BJ (cell line): ENCODE measurements around the gene ATAT1. TPM values are rescaled to one million over a fixed set of nuclear protein-coding genes. Genes with fewer than 3 reads are reported as not detected.

Source experiments
- CTCF ChIA-PET: fragments of 350-600 bp; formaldehyde crosslinking; extraction: SDS; loops from one replicate; lab custom pipeline; 2021; ENCODE audit warnings: antibody characterized with exemption, inconsistent platforms; lab: Yijun Ruan, JAX
- POLR2A ChIA-PET: fragments of 300-600 bp; sonication (Branson Sonifier 250); formaldehyde crosslinking; extraction: SDS; loops from one replicate; lab custom pipeline; 2021; ENCODE audit warnings: antibody characterized with exemption; lab: Charles Lee
- DNase-seq: peaks from one replicate; pipeline ENCODE4 v3.0.0-alpha.2; 2011; ENCODE audit warnings: low read depth
- H3K27me3 ChIP-seq: 2 replicates; pipeline ENCODE4 v1.6.0; 2011; ENCODE audit warnings: low read length; ENCODE audit not compliant: control insufficient read depth, insufficient read depth
- H3K36me3 ChIP-seq: 2 replicates; pipeline ENCODE4 v1.5.1; 2011; ENCODE audit warnings: low read length; ENCODE audit not compliant: control insufficient read depth, insufficient read depth
- H3K4me3 ChIP-seq: 2 replicates; pipeline ENCODE4 v1.5.1; 2011; ENCODE audit warnings: low read depth, mild to moderate bottlenecking, control low read depth, low read length
- CTCF ChIP-seq: IDR thresholded peaks from 2 replicates; pipeline ENCODE4 v1.5.1; 2011; ENCODE audit warnings: low read depth, mild to moderate bottlenecking, control low read depth, inconsistent platforms, low read length, moderate library complexity; ENCODE audit not compliant: insufficient read depth
- polyA plus RNA-seq: library from polyadenylated mRNA; depleted of rRNA; stranded (reverse); fragments of >200 nt; gene quantifications from 2 replicates; pipeline ENCODE4 v1.2.3, GENCODE V29; 2011

ATAT1 gene
- polyA plus RNA-seq, 1 experiment: 6.8 TPM

- CTCF ChIA-PET: interaction anchor here (1.3 to 17.2 kb wide), 4 partner anchors 10 to 233 kb away, joined by 3 to 387 read pairs (median 4); partner anchors contain the start of genes DHX16, MDC1, TUBB and VARS2
Measured at GRCh38 chr6:30681766-30682142, 55.1 kb downstream of the ATAT1 start.

GRCh38 chr6:30682143-30683117, 55.8 kb downstream of the ATAT1 start:
- TF ChIP-seq CTCF: no peak
- peak; percentile 58 for DNase-seq
- Histone ChIP-seq H3K27me3 (no peaks in the 10 kb centered on the region), H3K36me3 (peaks cover 15% of the 10 kb centered on the region), H3K4me3 (peak overlapping the region; percentile 87)
- POLR2A ChIA-PET: interaction anchor here (1.0 kb wide), 1 partner anchor 39 kb away, joined by 4 read pairs; no protein-coding TSS in a partner anchor
- CTCF ChIA-PET: interaction anchor here (0.9 to 17.2 kb wide), 3 partner anchors 8 to 62 kb away, joined by 3 to 387 read pairs (median 3); partner anchors contain the start of genes IER3, MDC1 and TUBB

More at GRCh38 chr6:30681766-30682142, 55.1 kb downstream of the ATAT1 start:
- H3K27me3 ChIP-seq: no peaks in the 10 kb centered on the region
- H3K36me3 ChIP-seq: peaks cover 18% of the 10 kb centered on the region
- no peak for DNase-seq
- peak overlapping the region; percentile 87 for H3K4me3 ChIP-seq
- no peak for TF ChIP-seq CTCF
- POLR2A ChIA-PET: interaction anchor here (0.6 to 1.0 kb wide), 2 partner anchors 40 to 196 kb away, joined by 3 to 4 read pairs; no protein-coding TSS in a partner anchor

DNA sequence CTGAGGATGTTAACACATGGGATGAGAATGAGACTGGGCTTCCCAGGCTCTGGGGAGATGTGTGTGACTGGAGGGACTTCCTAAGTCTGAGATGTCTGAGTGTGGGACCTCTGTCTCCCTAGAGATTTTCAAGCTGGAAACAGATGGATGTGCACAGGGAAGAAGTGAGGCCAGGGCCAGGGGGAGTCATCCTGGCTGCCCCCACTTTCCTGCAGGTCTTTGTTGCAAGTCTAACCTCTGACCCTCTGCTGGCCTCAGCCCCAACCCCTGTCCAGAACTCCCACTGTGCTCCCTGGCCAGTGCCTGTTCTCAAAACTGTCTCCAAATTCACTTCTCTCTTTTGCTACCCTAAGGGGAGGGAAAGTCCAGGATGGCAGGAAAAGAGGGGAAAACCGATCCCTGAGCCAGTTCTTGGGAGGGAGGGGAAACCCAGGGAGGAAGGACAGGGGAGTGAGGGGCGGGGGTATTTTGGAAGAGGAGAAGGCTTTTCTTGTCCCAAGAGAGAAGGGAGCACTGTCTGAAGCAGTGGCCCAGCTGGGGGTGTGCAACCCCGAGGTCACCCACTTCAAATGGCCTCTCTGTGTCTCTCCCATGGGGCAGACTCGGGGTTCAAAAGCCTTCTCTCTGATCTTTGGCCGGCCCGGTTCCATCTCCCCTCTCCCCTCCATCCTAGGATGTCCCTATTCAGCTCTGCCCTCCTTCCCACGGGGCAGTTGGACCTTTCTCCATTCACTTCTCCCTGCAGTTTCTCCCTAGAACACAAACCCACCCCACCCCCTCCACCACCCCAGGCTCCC, 56.7 kb downstream of the ATAT1 start:
- no peak for TF ChIP-seq CTCF
- Histone ChIP-seq H3K36me3 (peaks cover 11% of the 10 kb centered on the region), H3K27me3 (no peaks in the 10 kb centered on the region), H3K4me3 (peak overlapping the region; percentile 87)
- ChIA-PET POLR2A (no interaction called here), CTCF (interaction anchor here (1.0 to 17.2 kb wide), 5 partner anchors 11 to 403 kb away, joined by 3 to 387 read pairs (median 4); partner anchors contain the start of genes DHX16, IER3, MDC1 and TUBB)
- no peak for DNase-seq

DNA sequence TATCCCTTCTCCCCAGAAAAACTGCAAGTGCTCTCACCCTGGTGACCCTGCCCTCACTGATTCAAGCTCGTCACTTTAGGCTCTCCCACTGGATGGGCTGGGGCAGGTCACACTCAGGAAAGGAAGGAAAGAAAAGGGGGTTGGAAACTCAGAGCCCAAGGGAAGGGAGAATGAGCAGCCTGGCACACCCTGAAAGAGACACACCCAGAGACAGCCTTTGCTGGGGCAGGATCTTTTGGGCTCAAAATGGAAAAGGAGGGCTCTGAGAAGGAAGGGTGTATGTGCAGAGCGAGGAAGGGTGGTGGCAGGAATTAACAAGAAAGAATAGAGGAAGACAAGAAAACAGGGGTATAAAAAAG, 57.3 kb downstream of the ATAT1 start:
- no peak for TF ChIP-seq CTCF
- no peak for DNase-seq
- CTCF ChIA-PET: interaction anchor here (1.0 to 17.2 kb wide), 5 partner anchors 10 to 402 kb away, joined by 3 to 387 read pairs (median 4); partner anchors contain the start of genes DHX16, MDC1 and TUBB

More for the DNA sequence above, 57.3 kb downstream of the ATAT1 start:
- peak overlapping the region; percentile 87 for H3K4me3 ChIP-seq
- H3K36me3 ChIP-seq: peaks cover 9% of the 10 kb centered on the region
- POLR2A ChIA-PET: no interaction called here
- H3K27me3 ChIP-seq: no peaks in the 10 kb centered on the region
